Right atrium auricular region (tissue), 2 donors: ENCODE measurements around the gene KIF1A. TPM values are rescaled to one million over a fixed set of nuclear protein-coding genes. Genes with fewer than 3 reads are reported as not detected.

ENCODE experiments used
- DNase-seq: peaks from one replicate; pipeline ENCODE4 v3.0.0-alpha.2; 2019; ENCODE audit warnings: low spot score
- H3K27ac ChIP-seq, 2 donors: fragments of 200-600 bp; sonication (generic); 1 replicate in 1 of 2; 2 replicates in 1 of 2; pipeline ENCODE4 v1.5.1; 2016 to 2019
- H3K27me3 ChIP-seq, 2 donors: fragments of 200-600 bp; sonication (generic); one replicate each; pipeline versions ENCODE4 v1.5.1 to v1.6.0; 2017 to 2019
- H3K36me3 ChIP-seq: fragments of 200-600 bp; sonication (generic); one replicate; pipeline ENCODE4 v1.5.1; 2016
- H3K4me1 ChIP-seq, 2 donors: fragments of 200-600 bp; sonication (generic); one replicate each; pipeline versions ENCODE4 v1.5.1 to v1.6.0; 2017 to 2019
- H3K4me3 ChIP-seq, 2 donors: fragments of 200-600 bp; sonication (generic); 1 replicate in 1 of 2; 2 replicates in 1 of 2; pipeline ENCODE4 v1.5.1; 2017 to 2019; ENCODE audit warnings: mild to moderate bottlenecking in 1 of 2, moderate library complexity in 1 of 2
- H3K9me3 ChIP-seq, 2 donors: fragments of 200-600 bp; sonication (generic); one replicate each; pipeline ENCODE4 v1.5.1; 2019
- total RNA-seq, 2 donors: library from RNA; depleted of rRNA; stranded (reverse); fragments of >200 nt; gene quantifications; one replicate each; pipeline ENCODE4 v1.1.0, GENCODE V29; 2016
- TF ChIP-seq, protein P1 (sequence below), 2 donors: fragments of 200-600 bp; sonication (generic); IDR thresholded peaks; one replicate each; pipeline ENCODE4 v1.5.1; 2019; ENCODE audit warnings: antibody characterized with exemption in 2 of 2

KIF1A gene
- total RNA-seq, 2 donors from 2014 or later: 41.8 to 43.7 TPM

DNA sequence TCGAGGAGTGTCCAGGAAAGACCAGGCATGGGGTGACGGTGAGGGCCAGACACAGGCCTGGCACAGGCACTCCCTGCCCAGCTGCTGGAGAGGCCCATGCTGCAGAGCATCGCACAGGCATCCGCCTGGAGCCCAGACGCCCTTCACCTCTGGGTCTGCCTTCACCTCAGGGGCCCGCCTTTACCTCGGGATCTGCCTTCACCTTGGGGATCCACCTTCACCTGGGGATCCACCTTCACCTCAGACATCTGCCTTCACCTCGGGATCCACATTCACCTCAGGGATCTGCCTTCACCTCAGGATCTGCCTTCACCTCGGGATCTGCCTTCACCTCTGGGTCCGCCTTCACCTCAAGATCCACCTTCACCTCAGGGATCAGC lies 7.7 kb downstream of the KIF1A start:
- no peak for DNase-seq
- no peaks in the 10 kb centered on the region for H3K36me3 ChIP-seq
- H3K9me3 ChIP-seq: no peaks in the 10 kb centered on the region
- no peak overlapping the region for H3K27ac ChIP-seq
- no peak overlapping the region for H3K4me3 ChIP-seq
- H3K4me1 ChIP-seq: no peaks in the 10 kb centered on the region
- TF ChIP-seq, protein P1, sequence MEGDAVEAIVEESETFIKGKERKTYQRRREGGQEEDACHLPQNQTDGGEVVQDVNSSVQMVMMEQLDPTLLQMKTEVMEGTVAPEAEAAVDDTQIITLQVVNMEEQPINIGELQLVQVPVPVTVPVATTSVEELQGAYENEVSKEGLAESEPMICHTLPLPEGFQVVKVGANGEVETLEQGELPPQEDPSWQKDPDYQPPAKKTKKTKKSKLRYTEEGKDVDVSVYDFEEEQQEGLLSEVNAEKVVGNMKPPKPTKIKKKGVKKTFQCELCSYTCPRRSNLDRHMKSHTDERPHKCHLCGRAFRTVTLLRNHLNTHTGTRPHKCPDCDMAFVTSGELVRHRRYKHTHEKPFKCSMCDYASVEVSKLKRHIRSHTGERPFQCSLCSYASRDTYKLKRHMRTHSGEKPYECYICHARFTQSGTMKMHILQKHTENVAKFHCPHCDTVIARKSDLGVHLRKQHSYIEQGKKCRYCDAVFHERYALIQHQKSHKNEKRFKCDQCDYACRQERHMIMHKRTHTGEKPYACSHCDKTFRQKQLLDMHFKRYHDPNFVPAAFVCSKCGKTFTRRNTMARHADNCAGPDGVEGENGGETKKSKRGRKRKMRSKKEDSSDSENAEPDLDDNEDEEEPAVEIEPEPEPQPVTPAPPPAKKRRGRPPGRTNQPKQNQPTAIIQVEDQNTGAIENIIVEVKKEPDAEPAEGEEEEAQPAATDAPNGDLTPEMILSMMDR (IDR thresholded peaks at IDR 0.05): no peak
- no peaks in the 10 kb centered on the region for H3K27me3 ChIP-seq

GRCh38 chr2:240811346-240812300 lies 8.4 kb downstream of the KIF1A start:
- no peaks in the 10 kb centered on the region for H3K36me3 ChIP-seq
- H3K9me3 ChIP-seq: no peaks in the 10 kb centered on the region
- TF ChIP-seq, protein P1 (IDR thresholded peaks at IDR 0.05): no peak
- H3K4me3 ChIP-seq: no peak overlapping the region
- H3K27me3 ChIP-seq: no peaks in the 10 kb centered on the region
- no peak for DNase-seq
- no peaks in the 10 kb centered on the region for H3K4me1 ChIP-seq
- H3K27ac ChIP-seq: no peak overlapping the region

DNA sequence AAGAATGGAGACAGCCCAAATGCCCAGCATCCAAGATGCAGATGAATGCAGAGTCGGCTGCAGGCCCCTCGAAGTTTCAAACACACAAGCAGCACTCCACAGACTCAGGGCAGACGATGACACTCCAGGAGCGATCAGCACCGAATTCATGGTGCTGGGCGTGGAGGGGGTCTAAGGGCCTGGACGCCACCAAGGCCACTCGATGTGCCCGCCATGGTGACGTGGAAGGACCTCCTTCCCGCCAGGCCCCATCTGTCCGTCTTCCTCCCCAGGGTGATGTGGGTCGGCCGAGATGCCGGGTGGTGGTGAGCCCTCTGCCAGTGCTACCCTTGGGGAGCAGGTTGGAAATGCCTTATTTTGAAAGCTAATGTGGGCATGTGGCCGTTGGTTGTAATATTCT lies 9.4 kb downstream of the KIF1A start:
- TF ChIP-seq, protein P1 (IDR thresholded peaks at IDR 0.05): no peak
- no peak for DNase-seq
- Histone ChIP-seq H3K9me3 (no peaks in the 10 kb centered on the region), H3K27ac (no peak overlapping the region), H3K36me3 (no peaks in the 10 kb centered on the region), H3K4me3 (no peak overlapping the region), H3K27me3 (no peaks in the 10 kb centered on the region), H3K4me1 (no peaks in the 10 kb centered on the region)

DNA sequence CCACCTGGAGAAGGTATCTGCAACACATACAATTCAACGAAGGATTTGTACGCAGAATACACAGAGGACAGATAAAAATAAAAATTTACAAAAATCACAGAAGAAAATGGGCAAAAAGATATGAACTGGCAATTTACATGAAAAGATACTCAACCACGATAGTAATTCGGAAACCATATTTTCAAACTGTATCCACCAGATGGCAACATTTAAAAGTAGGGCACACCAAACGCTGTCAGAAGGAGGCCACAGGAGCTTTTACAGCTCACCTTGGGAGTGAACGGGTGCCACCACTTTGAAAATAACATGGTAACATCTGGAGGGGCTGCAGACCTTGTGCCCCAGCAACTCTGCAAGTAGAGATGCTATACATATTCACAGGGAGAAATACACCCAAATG lies 9.8 kb downstream of the KIF1A start:
- DNase-seq: no peak
- H3K27ac ChIP-seq: no peak overlapping the region
- H3K9me3 ChIP-seq: no peaks in the 10 kb centered on the region
- H3K4me3 ChIP-seq: no peak overlapping the region
- H3K36me3 ChIP-seq: no peaks in the 10 kb centered on the region
- TF ChIP-seq, protein P1 (IDR thresholded peaks at IDR 0.05): peak in 1 of 2 donors; percentile 15
- H3K27me3 ChIP-seq: no peaks in the 10 kb centered on the region
- no peaks in the 10 kb centered on the region for H3K4me1 ChIP-seq

DNA sequence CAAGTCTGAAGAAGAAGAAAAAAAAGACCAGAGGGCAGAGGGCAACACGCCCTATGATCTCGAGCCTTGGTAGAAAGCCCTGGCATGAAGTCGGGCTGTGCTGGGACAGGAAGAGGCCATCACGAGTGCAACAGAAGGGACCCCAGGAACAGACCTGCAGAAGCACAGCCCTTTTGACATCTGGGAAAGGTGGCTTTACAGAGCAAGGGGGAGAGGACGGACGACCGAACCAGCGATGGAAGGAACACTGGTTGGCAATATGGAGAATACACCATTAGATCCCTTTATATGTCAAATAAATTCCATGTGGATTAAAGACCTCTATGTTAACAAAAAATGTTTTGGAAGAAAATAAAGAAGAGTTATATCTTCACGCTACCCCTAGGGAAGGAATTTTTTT lies 10.7 kb downstream of the KIF1A start:
- H3K9me3 ChIP-seq: no peaks in the 10 kb centered on the region
- no peaks in the 10 kb centered on the region for H3K4me1 ChIP-seq
- no peak for DNase-seq
- H3K4me3 ChIP-seq: no peak overlapping the region
- TF ChIP-seq, protein P1 (IDR thresholded peaks at IDR 0.05): no peak
- no peaks in the 10 kb centered on the region for H3K27me3 ChIP-seq
- H3K27ac ChIP-seq: no peak overlapping the region
- H3K36me3 ChIP-seq: no peaks in the 10 kb centered on the region
